Measurements from ENCODE around the gene NTM.

DNA sequence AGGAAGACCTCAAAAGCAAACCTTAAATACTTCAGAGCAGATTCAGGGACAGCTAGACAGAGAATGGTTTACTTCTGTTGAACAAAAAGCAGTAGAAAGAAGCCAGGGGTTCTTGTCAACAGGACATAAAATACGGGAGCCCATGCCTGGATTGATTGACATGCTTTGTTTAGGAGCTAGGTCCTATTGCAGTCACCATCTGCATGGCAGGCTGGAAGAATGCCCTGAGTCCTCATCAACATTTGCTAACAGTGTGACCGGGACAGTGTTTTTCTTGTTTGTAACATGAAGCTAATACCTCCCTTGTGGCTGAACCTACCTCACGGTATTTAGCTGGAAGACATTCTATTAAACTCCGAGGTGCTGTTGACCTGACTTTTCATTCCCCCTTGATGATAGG lies 225.4 kb downstream of the NTM start:
- TF ChIP-seq EP300 (IDR thresholded peaks at IDR 0.05; ENCODE audit: low read depth) (no peak), POLR2A (IDR thresholded peaks at IDR 0.05) (no peak)
- TF ChIP-seq, protein P1, sequence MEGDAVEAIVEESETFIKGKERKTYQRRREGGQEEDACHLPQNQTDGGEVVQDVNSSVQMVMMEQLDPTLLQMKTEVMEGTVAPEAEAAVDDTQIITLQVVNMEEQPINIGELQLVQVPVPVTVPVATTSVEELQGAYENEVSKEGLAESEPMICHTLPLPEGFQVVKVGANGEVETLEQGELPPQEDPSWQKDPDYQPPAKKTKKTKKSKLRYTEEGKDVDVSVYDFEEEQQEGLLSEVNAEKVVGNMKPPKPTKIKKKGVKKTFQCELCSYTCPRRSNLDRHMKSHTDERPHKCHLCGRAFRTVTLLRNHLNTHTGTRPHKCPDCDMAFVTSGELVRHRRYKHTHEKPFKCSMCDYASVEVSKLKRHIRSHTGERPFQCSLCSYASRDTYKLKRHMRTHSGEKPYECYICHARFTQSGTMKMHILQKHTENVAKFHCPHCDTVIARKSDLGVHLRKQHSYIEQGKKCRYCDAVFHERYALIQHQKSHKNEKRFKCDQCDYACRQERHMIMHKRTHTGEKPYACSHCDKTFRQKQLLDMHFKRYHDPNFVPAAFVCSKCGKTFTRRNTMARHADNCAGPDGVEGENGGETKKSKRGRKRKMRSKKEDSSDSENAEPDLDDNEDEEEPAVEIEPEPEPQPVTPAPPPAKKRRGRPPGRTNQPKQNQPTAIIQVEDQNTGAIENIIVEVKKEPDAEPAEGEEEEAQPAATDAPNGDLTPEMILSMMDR (IDR thresholded peaks at IDR 0.05) = no peak

Data from transverse colon (tissue), 3 donors.